ENCODE results near the gene CEP112.

Gene CEP112

GRCh38 chr17:66191593-66192377 lies at the start of gene CEP112:
Gene CEP112, minus strand, starts transcription at chr17:66192133.
- peak; percentile 75 for DNase-seq

- DNase-seq = no peak
Measured at GRCh38 chr17:66240630-66241029, 48.7 kb upstream of the CEP112 start.

- no peak for DNase-seq
Measured at GRCh38 chr17:66240013-66240412, 48.1 kb upstream of the CEP112 start.

GRCh38 chr17:66235377-66235994 lies 43.6 kb upstream of the CEP112 start:
- DNase-seq = no peak

- no peak for DNase-seq
Measured at GRCh38 chr17:66234611-66235010, 42.7 kb upstream of the CEP112 start.

GRCh38 chr17:66233023-66233753 lies 41.3 kb upstream of the CEP112 start:
- DNase-seq = no peak

- DNase-seq = no peak
Measured at GRCh38 chr17:66230922-66231591, 39.1 kb upstream of the CEP112 start.

- no peak for DNase-seq
Measured at GRCh38 chr17:66229783-66230538, 38.0 kb upstream of the CEP112 start.

GRCh38 chr17:66228887-66229782 lies 37.2 kb upstream of the CEP112 start, which contains the start of gene APOH:
Gene APOH, minus strand, starts transcription at chr17:66229415. Its CDS starts 36 bp downstream, at chr17:66229379.
- no peak for DNase-seq

GRCh38 chr17:66227212-66228045 lies 35.5 kb upstream of the CEP112 start:
- DNase-seq = no peak

- DNase-seq = no peak
Measured at GRCh38 chr17:66222798-66223350, 30.9 kb upstream of the CEP112 start.

- DNase-seq = no peak
Measured at GRCh38 chr17:66221755-66222530, 30.0 kb upstream of the CEP112 start.

- no peak for DNase-seq
Measured at GRCh38 chr17:66221343-66221742, 29.4 kb upstream of the CEP112 start.

GRCh38 chr17:66220079-66220835 lies 28.3 kb upstream of the CEP112 start:
- no peak for DNase-seq

GRCh38 chr17:66215529-66215911 lies 23.6 kb upstream of the CEP112 start:
- no peak for DNase-seq

GRCh38 chr17:66214884-66215528 lies 23.1 kb upstream of the CEP112 start:
- no peak for DNase-seq

- DNase-seq = no peak
Measured at GRCh38 chr17:66211047-66211810, 19.3 kb upstream of the CEP112 start.

Data from activated naive CD4-positive, alpha-beta T cell treated with anti-CD3 and anti-CD28 coated beads, Interleukin-2, amount 50 U/mL, for 16 hours (primary cell).